Measurements from ENCODE around the gene PDCD10. TPM values are rescaled to one million over a fixed set of nuclear protein-coding genes. Genes with fewer than 3 reads are reported as not detected.

Gene PDCD10
- total RNA-seq, 1 donor from 2014 or later = 38.4 TPM

DNA sequence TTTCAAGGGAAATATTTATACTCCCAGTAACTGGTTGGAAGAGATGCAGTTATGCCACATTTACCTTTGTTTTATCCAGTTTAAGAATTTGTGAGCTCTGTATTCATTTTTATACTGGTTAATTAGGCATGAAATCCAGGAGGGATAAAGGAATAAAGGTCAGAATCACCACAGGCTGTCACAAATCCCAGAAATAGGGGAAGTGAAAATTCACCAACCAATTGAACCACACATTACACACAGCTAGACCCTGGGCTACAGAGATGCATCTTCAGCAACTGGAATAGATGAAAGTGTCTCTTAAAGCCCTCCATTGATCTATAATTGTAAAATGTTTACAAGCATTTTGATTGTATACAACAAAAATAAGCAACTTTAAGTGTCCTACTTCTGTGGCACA, 19.4 kb upstream of the PDCD10 start:
- H3K9me3 Mint-ChIP-seq (ENCODE audit: unreplicated experiment) = no peaks in the 10 kb centered on the region
- TF ChIP-seq, protein P1, sequence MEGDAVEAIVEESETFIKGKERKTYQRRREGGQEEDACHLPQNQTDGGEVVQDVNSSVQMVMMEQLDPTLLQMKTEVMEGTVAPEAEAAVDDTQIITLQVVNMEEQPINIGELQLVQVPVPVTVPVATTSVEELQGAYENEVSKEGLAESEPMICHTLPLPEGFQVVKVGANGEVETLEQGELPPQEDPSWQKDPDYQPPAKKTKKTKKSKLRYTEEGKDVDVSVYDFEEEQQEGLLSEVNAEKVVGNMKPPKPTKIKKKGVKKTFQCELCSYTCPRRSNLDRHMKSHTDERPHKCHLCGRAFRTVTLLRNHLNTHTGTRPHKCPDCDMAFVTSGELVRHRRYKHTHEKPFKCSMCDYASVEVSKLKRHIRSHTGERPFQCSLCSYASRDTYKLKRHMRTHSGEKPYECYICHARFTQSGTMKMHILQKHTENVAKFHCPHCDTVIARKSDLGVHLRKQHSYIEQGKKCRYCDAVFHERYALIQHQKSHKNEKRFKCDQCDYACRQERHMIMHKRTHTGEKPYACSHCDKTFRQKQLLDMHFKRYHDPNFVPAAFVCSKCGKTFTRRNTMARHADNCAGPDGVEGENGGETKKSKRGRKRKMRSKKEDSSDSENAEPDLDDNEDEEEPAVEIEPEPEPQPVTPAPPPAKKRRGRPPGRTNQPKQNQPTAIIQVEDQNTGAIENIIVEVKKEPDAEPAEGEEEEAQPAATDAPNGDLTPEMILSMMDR (IDR thresholded peaks at IDR 0.05) = no peak
- H3K36me3 Mint-ChIP-seq (ENCODE audit: unreplicated experiment) = no peaks in the 10 kb centered on the region
- DNase-seq (ENCODE audit: extremely low spot score, unreplicated experiment) = no peak
- no peak overlapping the region for H3K4me3 Mint-ChIP-seq (ENCODE audit: unreplicated experiment)
- H3K27ac Mint-ChIP-seq (ENCODE audit: unreplicated experiment) = no peak overlapping the region
- H3K27me3 Mint-ChIP-seq (ENCODE audit: unreplicated experiment) = peaks cover 44% of the 10 kb centered on the region
- no peaks in the 10 kb centered on the region for H3K4me1 Mint-ChIP-seq (ENCODE audit: unreplicated experiment)

DNA sequence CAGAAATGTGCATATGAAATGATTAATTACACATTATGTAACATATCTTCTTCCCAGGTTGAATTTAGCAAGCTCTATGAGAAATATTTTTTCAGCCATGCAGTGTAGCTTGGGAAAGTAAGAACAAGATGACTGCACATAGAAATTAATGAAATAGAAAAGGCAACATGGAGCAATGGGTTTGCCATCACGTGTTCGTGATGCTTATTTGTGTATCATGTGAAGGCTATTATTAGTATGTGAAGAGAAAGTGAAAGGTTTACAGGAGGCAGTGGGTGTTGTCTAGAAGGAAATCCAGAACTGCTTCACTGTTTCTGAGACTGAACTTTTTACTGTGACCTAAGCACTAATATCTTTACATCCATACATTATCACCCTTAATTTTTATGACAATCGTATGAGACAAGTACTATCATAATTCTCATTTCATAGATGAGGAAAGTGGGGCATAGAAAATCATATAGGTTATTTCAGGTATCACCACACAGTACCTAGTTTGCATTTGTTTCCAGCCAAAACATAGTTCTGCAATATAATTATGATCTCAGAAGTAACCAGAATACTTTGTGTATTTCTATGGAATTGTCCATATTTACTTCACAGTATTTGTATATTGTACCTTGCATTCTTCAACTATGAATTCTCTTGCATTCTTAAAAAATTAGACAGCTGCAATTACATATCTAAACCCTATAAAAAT, 15.7 kb upstream of the PDCD10 start:
- DNase-seq (ENCODE audit: extremely low spot score, unreplicated experiment) = no peak
- Mint-ChIP-seq H3K27me3 (ENCODE audit: unreplicated experiment) (peaks cover 51% of the 10 kb centered on the region), H3K9me3 (ENCODE audit: unreplicated experiment) (no peaks in the 10 kb centered on the region), H3K4me1 (ENCODE audit: unreplicated experiment) (no peaks in the 10 kb centered on the region), H3K27ac (ENCODE audit: unreplicated experiment) (no peak overlapping the region), H3K4me3 (ENCODE audit: unreplicated experiment) (no peak overlapping the region), H3K36me3 (ENCODE audit: unreplicated experiment) (no peaks in the 10 kb centered on the region)
- TF ChIP-seq, protein P1 (IDR thresholded peaks at IDR 0.05) = no peak

DNA sequence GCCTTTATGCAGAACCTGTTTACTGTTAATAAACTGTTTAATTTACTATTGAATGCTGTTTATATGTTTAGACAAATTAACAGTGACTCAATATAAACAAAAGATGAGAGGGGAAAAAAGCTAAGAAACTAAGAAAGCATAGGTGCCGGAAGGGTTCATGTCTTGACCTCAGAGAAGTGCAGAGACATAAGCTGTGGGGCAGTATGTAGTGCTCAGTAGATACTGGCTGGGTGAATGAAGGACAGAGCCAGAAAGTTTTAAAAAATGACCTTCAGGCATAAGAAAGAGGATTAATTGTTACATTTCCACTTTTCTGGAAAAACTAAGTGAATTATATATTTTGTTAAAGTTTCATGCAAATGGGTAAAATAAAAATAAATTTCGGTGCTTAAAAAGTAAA, 15.0 kb upstream of the PDCD10 start:
- Mint-ChIP-seq H3K9me3 (ENCODE audit: unreplicated experiment) (no peaks in the 10 kb centered on the region), H3K27ac (ENCODE audit: unreplicated experiment) (no peak overlapping the region), H3K4me1 (ENCODE audit: unreplicated experiment) (no peaks in the 10 kb centered on the region), H3K27me3 (ENCODE audit: unreplicated experiment) (peaks cover 48% of the 10 kb centered on the region), H3K36me3 (ENCODE audit: unreplicated experiment) (no peaks in the 10 kb centered on the region), H3K4me3 (ENCODE audit: unreplicated experiment) (no peak overlapping the region)
- TF ChIP-seq, protein P1 (IDR thresholded peaks at IDR 0.05) = no peak
- no peak for DNase-seq (ENCODE audit: extremely low spot score, unreplicated experiment)

DNA sequence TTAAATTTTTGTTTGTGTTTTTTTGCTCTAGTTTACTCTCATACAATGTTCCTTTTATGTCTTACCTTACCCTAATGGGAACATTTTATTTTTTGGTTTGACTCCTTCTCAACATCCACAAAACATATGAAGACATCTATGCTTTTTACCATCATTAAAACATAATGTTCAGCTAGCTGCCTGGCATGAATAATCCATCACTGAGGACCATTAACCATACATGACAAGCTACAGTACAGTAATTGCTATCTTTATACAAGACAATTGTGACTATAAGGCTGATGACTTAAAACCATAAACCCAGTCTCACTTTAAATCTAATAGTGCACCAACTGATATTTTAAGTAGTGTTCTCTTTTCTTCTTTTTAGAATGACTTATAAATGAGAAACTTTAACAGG, 14.5 kb upstream of the PDCD10 start:
- H3K36me3 Mint-ChIP-seq (ENCODE audit: unreplicated experiment) = no peaks in the 10 kb centered on the region
- no peak for DNase-seq (ENCODE audit: extremely low spot score, unreplicated experiment)
- TF ChIP-seq, protein P1 (IDR thresholded peaks at IDR 0.05) = no peak
- no peak overlapping the region for H3K4me3 Mint-ChIP-seq (ENCODE audit: unreplicated experiment)
- H3K27me3 Mint-ChIP-seq (ENCODE audit: unreplicated experiment) = peaks cover 46% of the 10 kb centered on the region
- no peaks in the 10 kb centered on the region for H3K4me1 Mint-ChIP-seq (ENCODE audit: unreplicated experiment)
- H3K9me3 Mint-ChIP-seq (ENCODE audit: unreplicated experiment) = no peaks in the 10 kb centered on the region
- no peak overlapping the region for H3K27ac Mint-ChIP-seq (ENCODE audit: unreplicated experiment)

DNA sequence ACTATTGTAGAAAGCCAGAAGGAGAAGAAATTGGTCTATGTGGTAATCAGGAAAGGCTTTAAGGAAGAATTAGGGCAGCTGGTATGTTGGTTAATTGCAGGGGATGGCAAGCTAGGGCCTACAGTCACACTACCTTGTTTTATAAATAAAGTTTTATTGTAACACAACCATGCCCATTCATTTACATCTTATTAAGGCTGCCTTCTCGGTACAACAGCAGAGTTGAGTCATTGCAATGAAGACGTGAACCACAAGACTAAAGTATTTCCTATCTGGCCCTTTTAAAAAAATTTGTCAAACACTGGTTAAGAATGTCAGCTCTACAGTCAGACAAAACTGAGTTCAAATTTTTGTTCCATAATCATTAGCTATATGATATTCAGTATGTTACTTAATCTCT, 9.1 kb upstream of the PDCD10 start:
- Mint-ChIP-seq H3K9me3 (ENCODE audit: unreplicated experiment) (no peaks in the 10 kb centered on the region), H3K36me3 (ENCODE audit: unreplicated experiment) (no peaks in the 10 kb centered on the region), H3K4me3 (ENCODE audit: unreplicated experiment) (no peak overlapping the region), H3K27ac (ENCODE audit: unreplicated experiment) (no peak overlapping the region), H3K27me3 (ENCODE audit: unreplicated experiment) (peaks cover 16% of the 10 kb centered on the region), H3K4me1 (ENCODE audit: unreplicated experiment) (no peaks in the 10 kb centered on the region)
- DNase-seq (ENCODE audit: extremely low spot score, unreplicated experiment) = no peak
- TF ChIP-seq, protein P1 (IDR thresholded peaks at IDR 0.05) = no peak
